H9 (cell line): Measurements from ENCODE around the gene ACP1. TPM values are rescaled to one million over a fixed set of nuclear protein-coding genes. Genes with fewer than 3 reads are reported as not detected.

ENCODE experiments used
- DNase-seq: peaks from one replicate; pipeline ENCODE4 v3.0.0-alpha.2; 2017
- H2AFZ ChIP-seq: one replicate; pipeline ENCODE4 v1.6.1; 2013; ENCODE audit warnings: mild to moderate bottlenecking, low read length, control low read depth, moderate library complexity
- H2AK5ac ChIP-seq: 2 replicates; pipeline ENCODE4 v1.6.1; 2013; ENCODE audit warnings: low read length, control low read depth, mixed read lengths; ENCODE audit not compliant: insufficient read length
- H2BK120ac ChIP-seq: one replicate; pipeline ENCODE4 v1.6.1; 2013; ENCODE audit warnings: low read depth, mild to moderate bottlenecking, low read length, control low read depth, inconsistent platforms; ENCODE audit not compliant: poor library complexity, severe bottlenecking
- H2BK12ac ChIP-seq: 2 replicates; pipeline ENCODE4 v1.6.1; 2013; ENCODE audit warnings: low read length, control low read depth, mixed read lengths, low read depth; ENCODE audit not compliant: insufficient read length
- H2BK15ac ChIP-seq: 2 replicates; pipeline ENCODE4 v1.6.1; 2013; ENCODE audit warnings: low read depth, low read length, control low read depth
- H2BK20ac ChIP-seq: one replicate; pipeline ENCODE4 v1.6.1; 2013; ENCODE audit warnings: low read depth, mild to moderate bottlenecking, low read length, control low read depth, inconsistent platforms; ENCODE audit not compliant: poor library complexity, severe bottlenecking
- H2BK5ac ChIP-seq: 2 replicates; pipeline ENCODE4 v1.6.1; 2013; ENCODE audit warnings: low read length, control low read depth, mixed read lengths; ENCODE audit not compliant: insufficient read length
- H3K14ac ChIP-seq: 2 replicates; pipeline ENCODE4 v1.6.1; 2013; ENCODE audit warnings: low read length, control low read depth; ENCODE audit not compliant: insufficient read depth
- H3K18ac ChIP-seq: 2 replicates; pipeline ENCODE4 v1.6.1; 2013; ENCODE audit warnings: low read depth, mild to moderate bottlenecking, mixed read lengths, low read length, control low read depth; ENCODE audit not compliant: insufficient read length
- H3K23ac ChIP-seq: 2 replicates; pipeline ENCODE4 v1.6.1; 2013; ENCODE audit warnings: low read length, control low read depth, mixed read lengths, low read depth; ENCODE audit not compliant: insufficient read length
- H3K23me2 ChIP-seq: 2 replicates; pipeline ENCODE4 v1.6.1; 2013; ENCODE audit warnings: low read depth, mild to moderate bottlenecking, mixed read lengths, low read length, control low read depth; ENCODE audit not compliant: insufficient read length, poor library complexity, severe bottlenecking
- H3K27ac ChIP-seq: 2 replicates; pipeline ENCODE4 v1.5.1; 2013; ENCODE audit warnings: low read length, control low read depth, mixed read lengths, low read depth; ENCODE audit not compliant: insufficient read length
- H3K27me3 ChIP-seq: 2 replicates; pipeline ENCODE4 v1.6.1; 2013; ENCODE audit warnings: low read length, control low read depth, inconsistent platforms; ENCODE audit not compliant: insufficient read depth
- H3K4ac ChIP-seq: 2 replicates; pipeline ENCODE4 v1.6.1; 2013; ENCODE audit warnings: low read depth, mild to moderate bottlenecking, control low read depth, inconsistent platforms, low read length, moderate library complexity
- H3K4me1 ChIP-seq: 2 replicates; pipeline ENCODE4 v1.6.1; 2013; ENCODE audit warnings: low read length, control low read depth, inconsistent platforms; ENCODE audit not compliant: insufficient read depth
- H3K4me2 ChIP-seq: 2 replicates; pipeline ENCODE4 v1.6.1; 2013; ENCODE audit warnings: low read length, control low read depth, mixed read lengths; ENCODE audit not compliant: insufficient read length, insufficient read depth
- H3K56ac ChIP-seq: 2 replicates; pipeline ENCODE4 v1.6.1; 2013; ENCODE audit warnings: low read depth, mild to moderate bottlenecking, mixed read lengths, low read length, control low read depth; ENCODE audit not compliant: insufficient read length
- H3K79me1 ChIP-seq: 2 replicates; pipeline ENCODE4 v1.6.1; 2013; ENCODE audit warnings: low read depth, mild to moderate bottlenecking, moderate library complexity, low read length, control low read depth, inconsistent platforms; ENCODE audit not compliant: insufficient read depth, poor library complexity, severe bottlenecking
- H3K79me2 ChIP-seq: 2 replicates; pipeline ENCODE4 v1.6.1; 2013; ENCODE audit warnings: low read length, control low read depth, inconsistent platforms; ENCODE audit not compliant: insufficient read depth
- H3K9ac ChIP-seq: 2 replicates; pipeline ENCODE4 v1.6.1; 2013; ENCODE audit warnings: low read length, control low read depth, mixed read lengths; ENCODE audit not compliant: insufficient read length; ENCODE audit errors: extremely low read depth
- H3K9me3 ChIP-seq: one replicate; pipeline ENCODE4 v1.6.1; 2013; ENCODE audit warnings: low read depth, low read length, inconsistent platforms; ENCODE audit not compliant: control insufficient read depth
- H3T11ph ChIP-seq: one replicate; pipeline ENCODE4 v1.6.1; 2013; ENCODE audit warnings: mild to moderate bottlenecking, low read length, control low read depth, inconsistent platforms
- H4K20me1 ChIP-seq: one replicate; pipeline ENCODE4 v1.6.1; 2013; ENCODE audit not compliant: control insufficient read depth, insufficient read length, insufficient read depth
- H4K5ac ChIP-seq: 2 replicates; pipeline ENCODE4 v1.6.1; 2013; ENCODE audit warnings: low read depth, mild to moderate bottlenecking, mixed read lengths, low read length, control low read depth; ENCODE audit not compliant: insufficient read length
- H4K8ac ChIP-seq: replicated peaks from 2 replicates; pipeline ENCODE4 v1.6.1; 2013; ENCODE audit warnings: low read length, control low read depth, mixed read lengths, low read depth; ENCODE audit not compliant: insufficient read length
- H4K91ac ChIP-seq: 2 replicates; pipeline ENCODE4 v1.6.1; 2013; ENCODE audit warnings: low read depth, mild to moderate bottlenecking, moderate library complexity, mixed read lengths, low read length, control low read depth; ENCODE audit not compliant: insufficient read length
- H3K27ac Mint-ChIP-seq, 3 experiments: 2 replicates in 2 of 3; 3 replicates in 1 of 3; pipeline ENCODE4 v1.8.0; 2020 to 2021; ENCODE audit warnings: mixed read lengths in 3 of 3, mild to moderate bottlenecking in 1 of 3, moderate library complexity in 1 of 3
- H3K27me3 Mint-ChIP-seq: 2 replicates; pipeline ENCODE4 v1.8.0; 2021; ENCODE audit warnings: low read depth, mild to moderate bottlenecking, moderate library complexity, mixed read lengths
- H3K36me3 Mint-ChIP-seq, 3 experiments: 2 replicates in 2 of 3; 3 replicates in 1 of 3; pipeline ENCODE4 v1.8.0; 2020 to 2021; ENCODE audit warnings: low read depth in 3 of 3, mixed read lengths in 3 of 3; ENCODE audit not compliant: insufficient read depth in 1 of 3
- H3K4me1 Mint-ChIP-seq, 2 experiments: 2 replicates each; pipeline ENCODE4 v1.8.0; 2020; ENCODE audit warnings: mixed read lengths in 2 of 2
- H3K4me3 Mint-ChIP-seq, 2 experiments: 2 replicates in 1 of 2; 3 replicates in 1 of 2; pipeline ENCODE4 v1.8.0; 2020 to 2021; ENCODE audit warnings: mild to moderate bottlenecking in 2 of 2, mixed read lengths in 2 of 2, moderate library complexity in 1 of 2
- H3K9me3 Mint-ChIP-seq, 2 experiments: 2 replicates in 1 of 2; 3 replicates in 1 of 2; pipeline ENCODE4 v1.8.0; 2020; ENCODE audit warnings: mild to moderate bottlenecking in 2 of 2, mixed read lengths in 2 of 2, moderate library complexity in 1 of 2
- WGBS: extraction: QIAGEN DNeasy Blood & Tissue Kit; methylation state at CpG from one replicate; pipeline ENCODE4 v1.1.7; 2013; ENCODE audit warnings: missing lambda C conversion rate, low lambda C conversion rate, mixed read lengths; ENCODE audit not compliant: insufficient read length; ENCODE audit errors: extremely low coverage; 5-methylcytosine and 5-hydroxymethylcytosine counted together
- total RNA-seq: library from RNA; stranded (reverse); gene quantifications from 2 replicates; pipeline ENCODE4 v1.2.1, GENCODE V29; 2021
- TF ChIP-seq, protein P1 (sequence below): fragments of 200-600 bp; sonication (generic); conservative IDR thresholded peaks from 3 replicates; pipeline ENCODE4 v1.8.0; 2021; ENCODE audit warnings: antibody characterized with exemption, mild to moderate bottlenecking

ACP1 gene
- total RNA-seq, 1 experiment from 2014 or later = 143 TPM

DNA sequence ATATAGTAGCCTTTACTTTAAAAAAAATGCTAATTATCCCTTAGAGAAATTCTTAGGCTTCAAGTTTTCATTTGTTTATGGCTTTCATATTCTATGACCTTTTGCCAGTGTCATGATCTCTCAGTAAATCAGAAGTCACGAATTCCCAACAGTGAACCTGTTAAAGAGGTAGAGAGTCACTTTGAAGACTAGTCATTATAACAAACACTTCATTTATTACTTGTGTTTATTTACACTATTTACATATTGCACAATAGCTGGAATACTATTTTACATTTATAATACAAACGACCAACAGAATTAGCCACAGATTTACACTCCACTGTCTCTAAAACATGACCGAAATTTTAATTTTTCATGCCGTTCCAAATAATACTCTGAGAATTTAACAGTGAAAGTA lies 14.6 kb downstream of the ACP1 start:
- no peak overlapping the region for H3T11ph ChIP-seq
- H3K79me2 ChIP-seq = peaks cover 2% of the 10 kb centered on the region; the same call in 1 of the 2 replicates
- no peak overlapping the region for H3K4me2 ChIP-seq
- Mint-ChIP-seq H3K4me1 (peaks cover 13% of the 10 kb centered on the region in 2 experiments), H3K36me3 (peaks cover 36 to 64% (median 63%) of the 10 kb centered on the region in 3 experiments), H3K4me3 (no peak overlapping the region), H3K27ac (no peak overlapping the region), H3K9me3 (no peaks in the 10 kb centered on the region), H3K27me3 (peaks cover 3% of the 10 kb centered on the region)
- TF ChIP-seq, protein P1, sequence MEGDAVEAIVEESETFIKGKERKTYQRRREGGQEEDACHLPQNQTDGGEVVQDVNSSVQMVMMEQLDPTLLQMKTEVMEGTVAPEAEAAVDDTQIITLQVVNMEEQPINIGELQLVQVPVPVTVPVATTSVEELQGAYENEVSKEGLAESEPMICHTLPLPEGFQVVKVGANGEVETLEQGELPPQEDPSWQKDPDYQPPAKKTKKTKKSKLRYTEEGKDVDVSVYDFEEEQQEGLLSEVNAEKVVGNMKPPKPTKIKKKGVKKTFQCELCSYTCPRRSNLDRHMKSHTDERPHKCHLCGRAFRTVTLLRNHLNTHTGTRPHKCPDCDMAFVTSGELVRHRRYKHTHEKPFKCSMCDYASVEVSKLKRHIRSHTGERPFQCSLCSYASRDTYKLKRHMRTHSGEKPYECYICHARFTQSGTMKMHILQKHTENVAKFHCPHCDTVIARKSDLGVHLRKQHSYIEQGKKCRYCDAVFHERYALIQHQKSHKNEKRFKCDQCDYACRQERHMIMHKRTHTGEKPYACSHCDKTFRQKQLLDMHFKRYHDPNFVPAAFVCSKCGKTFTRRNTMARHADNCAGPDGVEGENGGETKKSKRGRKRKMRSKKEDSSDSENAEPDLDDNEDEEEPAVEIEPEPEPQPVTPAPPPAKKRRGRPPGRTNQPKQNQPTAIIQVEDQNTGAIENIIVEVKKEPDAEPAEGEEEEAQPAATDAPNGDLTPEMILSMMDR = no peak
- H4K5ac ChIP-seq = no peak overlapping the region
- H3K4me1 ChIP-seq = peaks cover 4% of the 10 kb centered on the region; the same call in 1 of the 2 replicates
- H2BK120ac ChIP-seq = no peak overlapping the region
- H3K56ac ChIP-seq = no peak overlapping the region
- H3K23ac ChIP-seq = no peak overlapping the region
- no peak overlapping the region for H4K91ac ChIP-seq
- H3K9me3 ChIP-seq = no peaks in the 10 kb centered on the region
- no peak for DNase-seq
- no peak overlapping the region for H3K27ac ChIP-seq
- no peak overlapping the region for H2AK5ac ChIP-seq
- no CpG with 5 or more reads among the region's 4 CpGs for WGBS
- no peak overlapping the region for H2BK12ac ChIP-seq
- no peak overlapping the region for H2BK20ac ChIP-seq
- H2BK15ac ChIP-seq = no peak overlapping the region
- H3K9ac ChIP-seq = no peak overlapping the region
- H4K20me1 ChIP-seq = no peaks in the 10 kb centered on the region
- H4K8ac ChIP-seq = no peak overlapping the region
- H3K79me1 ChIP-seq = peaks cover 7% of the 10 kb centered on the region
- H3K27me3 ChIP-seq = no peaks in the 10 kb centered on the region
- H3K23me2 ChIP-seq = no peaks in the 10 kb centered on the region
- H3K18ac ChIP-seq = no peak overlapping the region
- H3K14ac ChIP-seq = no peak overlapping the region
- H3K4ac ChIP-seq = no peak overlapping the region
- no peak overlapping the region for H2AFZ ChIP-seq
- H2BK5ac ChIP-seq = no peak overlapping the region
